ENCODE results near the gene TUBGCP2.
A peak's percentile ranks its signal among the peaks of the same experiment; 100 is the strongest.

Gene TUBGCP2

GRCh38 chr10:133308421-133309099 lies at the start of gene TUBGCP2, which contains the start of gene ZNF511:
Gene TUBGCP2 (minus strand): TSS chr10:133308872. CDS start chr10:133302941, 5,931 bp downstream.
Gene ZNF511 (plus strand): TSS chr10:133308914. CDS start chr10:133308944, 30 bp downstream.
- DNase-seq, result peak; percentile 90

DNA sequence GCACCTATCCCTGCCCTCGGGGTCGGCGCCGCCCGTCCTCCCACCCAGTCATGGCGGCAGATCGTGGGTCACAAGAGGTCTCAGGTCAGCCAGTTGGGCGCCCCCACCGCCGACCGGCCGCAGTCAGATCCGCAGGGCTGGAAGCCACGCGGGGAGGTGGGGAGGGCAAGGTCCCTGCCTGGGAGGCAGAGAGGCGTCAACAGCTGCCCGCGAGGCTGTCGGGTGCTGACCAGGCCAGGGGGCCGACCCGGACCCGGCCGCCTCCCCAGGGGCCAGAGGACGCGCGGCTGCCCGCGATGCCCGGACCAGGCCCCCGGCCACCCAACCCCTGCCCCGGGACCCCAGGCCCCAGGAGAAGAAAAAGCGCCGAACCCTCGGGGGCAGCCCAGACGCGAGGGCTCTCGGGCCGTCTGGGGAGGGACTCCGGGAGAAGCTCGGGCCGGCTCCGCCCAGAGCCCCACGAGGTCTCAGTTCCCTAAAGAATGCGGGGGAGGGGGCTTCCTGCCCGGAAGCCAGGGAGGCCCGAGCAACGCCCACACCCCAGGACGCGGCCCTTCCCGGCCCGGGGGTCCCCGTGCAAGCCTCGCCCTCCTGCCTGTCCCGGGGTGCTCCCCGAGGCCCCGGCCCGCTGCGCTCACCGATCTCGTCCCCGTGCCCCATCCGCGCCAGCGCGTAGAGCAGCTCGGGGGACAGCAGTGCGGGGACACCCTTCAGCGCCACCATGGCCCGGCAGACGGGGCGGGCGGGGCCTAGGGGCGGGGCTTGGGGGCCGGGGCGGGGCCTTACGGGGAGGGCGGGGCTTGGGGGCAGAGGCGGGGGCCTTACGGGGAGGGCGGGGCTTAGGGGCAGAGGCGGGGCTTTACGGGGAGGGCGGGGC lies 48.9 kb upstream of the TUBGCP2 start, which contains the start of gene FUOM:
TSS of gene FUOM (minus strand) at position 735 of the 877 bp plus-strand sequence. CDS start at position 723, 12 bp downstream.
- peak; percentile 83 for DNase-seq

- no peak for DNase-seq
Measured at GRCh38 chr10:133356549-133357284, 48.0 kb upstream of the TUBGCP2 start.

GRCh38 chr10:133355991-133356390 lies 47.3 kb upstream of the TUBGCP2 start:
- DNase-seq, result no peak

DNA sequence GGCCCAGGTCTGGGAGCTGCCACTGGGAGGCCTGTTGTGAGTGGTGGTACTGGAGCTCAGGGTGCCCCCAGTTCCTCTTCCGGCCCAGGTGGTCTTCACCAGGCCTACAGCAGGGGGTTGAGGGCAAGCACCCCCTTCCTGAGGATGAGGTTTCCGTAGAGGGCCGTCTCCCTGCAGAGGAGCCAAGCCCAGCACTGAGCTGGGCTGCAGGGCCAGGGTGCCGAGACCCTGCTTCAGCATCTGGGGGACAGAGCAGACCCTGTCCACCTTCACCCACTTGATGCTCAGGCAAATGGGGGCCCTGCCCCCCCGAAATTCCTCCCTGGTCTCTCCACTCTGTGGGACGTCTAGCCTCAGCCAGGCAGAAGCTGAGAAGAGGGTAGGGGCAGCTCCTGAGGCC lies 46.6 kb upstream of the TUBGCP2 start:
- DNase-seq, result no peak

DNA sequence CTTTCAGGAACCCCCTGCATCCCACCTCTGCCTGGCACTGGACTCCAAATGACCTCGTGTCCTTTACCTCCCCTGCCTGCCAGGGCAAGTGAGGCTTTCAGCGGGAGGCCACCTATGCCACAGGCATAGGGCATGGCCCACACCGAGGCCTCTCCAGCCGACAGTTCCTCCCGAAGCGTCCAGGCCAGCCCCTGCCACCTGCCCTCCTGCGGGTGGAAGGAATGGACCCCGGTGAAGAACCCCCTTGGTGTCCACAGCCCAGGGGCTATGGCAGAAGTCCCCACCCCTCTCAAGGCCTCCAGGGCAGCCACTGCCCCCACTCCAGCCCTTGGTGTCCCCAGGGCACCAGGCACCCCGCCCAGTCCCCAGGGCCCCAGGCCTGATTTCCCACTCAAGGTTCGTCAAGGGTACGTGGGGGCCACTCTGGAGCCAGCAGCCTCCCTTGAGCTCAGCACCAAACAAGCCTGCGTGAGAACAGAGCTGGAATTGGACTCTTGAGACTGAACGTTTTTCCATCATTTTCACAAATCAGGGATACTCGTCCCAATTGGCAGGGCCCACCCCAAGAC lies 46.1 kb upstream of the TUBGCP2 start:
- no peak for DNase-seq

- DNase-seq, result no peak
Measured at GRCh38 chr10:133353988-133354605, 45.4 kb upstream of the TUBGCP2 start.

DNA sequence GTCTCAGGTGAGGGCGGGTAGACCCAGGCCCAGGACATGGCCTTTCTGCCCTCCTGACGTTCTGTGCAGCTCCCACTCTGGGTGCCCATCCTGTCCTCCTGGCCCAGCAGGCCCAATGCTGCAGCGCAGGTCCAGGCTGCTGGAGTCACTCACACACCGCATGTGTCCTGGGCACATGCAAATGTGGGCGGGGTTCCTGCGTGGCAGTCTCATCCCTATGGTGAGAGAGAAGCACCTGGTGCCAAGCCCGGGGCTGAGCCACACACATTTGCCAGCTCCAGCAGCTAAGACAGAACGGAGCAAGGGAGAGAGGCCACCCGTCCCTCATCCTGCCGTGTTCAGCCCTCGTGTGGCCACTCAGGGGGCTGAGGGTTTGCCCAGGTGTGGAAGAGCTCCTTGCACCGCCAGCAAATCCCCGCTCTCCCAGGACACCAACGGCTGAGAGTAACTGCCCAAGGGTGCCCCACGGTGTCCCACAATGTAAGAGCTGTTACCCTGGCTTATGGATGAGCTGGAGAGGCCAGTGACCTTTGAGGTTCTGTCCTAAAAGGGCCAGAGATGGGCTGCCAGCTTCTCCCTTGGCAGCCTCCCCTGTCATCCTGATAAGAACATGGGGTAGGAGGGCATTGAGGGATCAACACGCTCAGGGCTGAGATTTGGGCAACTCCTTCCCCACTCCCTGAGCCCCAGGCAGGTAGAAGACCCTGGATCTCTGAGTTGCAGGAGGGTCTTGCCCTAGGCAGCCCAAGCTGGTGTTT lies 44.7 kb upstream of the TUBGCP2 start:
- no peak for DNase-seq

GRCh38 chr10:133351408-133352318 lies 43.0 kb upstream of the TUBGCP2 start:
- DNase-seq, result no peak

GRCh38 chr10:133350950-133351329 lies 42.3 kb upstream of the TUBGCP2 start:
- DNase-seq, result no peak

DNA sequence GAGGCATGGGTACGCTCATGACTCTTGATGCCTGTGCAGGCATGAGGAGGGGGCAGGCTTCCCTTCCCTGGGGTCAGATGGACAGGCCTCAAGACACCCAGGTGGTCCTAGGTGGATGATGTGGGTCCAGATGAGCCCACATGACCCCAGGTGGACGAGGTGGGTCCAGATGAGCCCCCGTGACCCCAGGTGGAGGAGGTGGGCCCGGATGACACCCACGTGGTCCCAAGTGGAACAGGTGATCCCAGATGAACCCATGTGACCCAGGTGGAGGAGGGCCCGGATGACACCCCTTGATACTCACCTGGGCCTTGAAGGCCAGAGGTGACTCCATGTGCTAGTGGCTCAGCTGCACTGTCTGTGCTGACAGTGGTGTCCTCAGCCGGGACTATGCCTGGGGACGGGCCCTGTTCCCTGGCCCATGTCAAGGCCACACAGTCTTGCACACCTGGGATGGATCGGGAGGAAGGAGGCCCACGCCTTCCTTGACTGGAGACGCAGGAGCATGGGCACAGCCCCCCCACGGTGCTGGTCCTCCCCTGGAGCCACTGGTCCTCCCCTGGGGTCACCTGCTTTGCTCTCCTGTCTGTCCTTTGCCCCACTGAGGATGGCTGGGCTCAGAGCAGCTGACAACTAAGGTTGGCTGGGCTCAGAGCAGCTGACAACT lies 41.7 kb upstream of the TUBGCP2 start:
- DNase-seq, result no peak

- no peak for DNase-seq
Measured at GRCh38 chr10:133349577-133350011, 40.9 kb upstream of the TUBGCP2 start.

DNA sequence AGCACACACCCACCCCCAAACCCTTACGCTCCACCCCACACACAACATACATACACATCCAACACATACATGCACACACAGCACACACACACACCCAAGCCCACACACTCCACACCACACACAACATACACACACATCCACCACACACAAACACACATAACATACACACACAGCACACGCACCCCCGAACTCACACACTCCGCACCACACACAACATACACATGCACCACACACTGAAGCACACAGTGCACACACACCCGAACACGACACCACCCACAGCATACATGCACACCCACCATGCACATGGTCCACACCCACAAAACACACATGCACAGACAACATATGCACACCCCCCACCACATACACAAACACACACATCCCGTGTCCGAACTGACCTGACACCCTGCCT lies 40.5 kb upstream of the TUBGCP2 start:
- no peak for DNase-seq

DNA sequence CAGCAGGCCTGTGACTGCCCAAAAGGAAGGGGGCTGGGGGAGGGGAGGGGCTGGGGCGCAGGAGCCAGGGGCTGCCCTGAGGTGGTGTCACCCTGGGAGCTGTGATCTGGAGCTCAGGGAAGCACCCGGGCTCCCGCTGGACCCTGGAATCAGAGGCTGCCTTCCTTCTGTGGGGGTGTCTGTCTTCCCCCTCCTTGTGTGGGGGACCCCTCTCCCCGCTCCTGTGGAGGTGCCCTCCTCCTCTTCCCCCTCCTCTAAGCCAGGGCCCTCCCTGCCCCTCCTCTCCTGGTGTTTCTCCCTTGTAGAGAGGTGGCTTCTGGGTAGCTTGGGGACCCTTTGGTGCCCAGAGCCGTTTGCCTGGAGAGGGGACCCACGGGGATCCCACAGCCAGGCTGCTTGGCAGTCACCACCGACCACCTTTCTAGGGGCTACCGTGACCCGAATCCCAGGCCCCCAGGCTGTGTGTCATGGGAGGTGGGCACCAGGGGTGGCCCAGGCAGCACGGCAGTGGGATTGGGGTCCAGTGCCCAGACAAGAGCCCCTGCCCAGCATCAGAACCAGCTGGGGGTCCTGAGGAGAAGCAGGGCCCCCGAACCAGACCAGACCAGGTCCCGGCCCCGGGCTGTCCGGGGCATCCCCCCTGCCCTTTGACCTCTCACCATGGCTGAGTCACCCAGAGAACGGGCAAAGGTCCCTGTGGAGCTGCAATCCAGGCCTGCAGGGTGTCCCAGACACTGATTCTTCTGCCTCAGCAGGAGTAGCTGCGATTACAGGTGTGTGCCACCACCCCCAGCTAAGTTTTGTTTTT lies 39.2 kb upstream of the TUBGCP2 start:
- no peak for DNase-seq

- no peak for DNase-seq
Measured at GRCh38 chr10:133346413-133346812, 37.7 kb upstream of the TUBGCP2 start.

- DNase-seq, result no peak
Measured at GRCh38 chr10:133344236-133344635, 35.6 kb upstream of the TUBGCP2 start.

DNA sequence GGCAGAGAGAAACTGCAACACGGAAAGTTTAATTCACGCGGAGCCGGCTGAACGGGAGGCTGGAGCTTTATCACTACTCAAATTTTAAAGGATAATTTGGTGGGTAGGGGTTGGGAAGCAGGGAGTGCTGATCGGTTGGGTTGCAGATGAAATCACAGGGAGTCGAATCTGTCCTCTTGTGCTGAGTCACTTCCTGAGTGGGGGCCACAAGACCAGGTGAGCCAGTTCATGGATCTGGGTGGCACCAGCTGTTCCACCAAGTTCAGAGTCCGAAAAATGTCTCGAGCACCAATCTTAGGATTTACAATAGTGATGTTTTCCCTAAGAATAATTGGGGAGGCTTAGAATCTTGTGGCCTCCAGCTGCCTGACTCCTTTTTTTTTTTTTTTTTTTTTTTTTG lies 34.9 kb upstream of the TUBGCP2 start:
- DNase-seq, result no peak

- no peak for DNase-seq
Measured at GRCh38 chr10:133342942-133343341, 34.3 kb upstream of the TUBGCP2 start.

DNA sequence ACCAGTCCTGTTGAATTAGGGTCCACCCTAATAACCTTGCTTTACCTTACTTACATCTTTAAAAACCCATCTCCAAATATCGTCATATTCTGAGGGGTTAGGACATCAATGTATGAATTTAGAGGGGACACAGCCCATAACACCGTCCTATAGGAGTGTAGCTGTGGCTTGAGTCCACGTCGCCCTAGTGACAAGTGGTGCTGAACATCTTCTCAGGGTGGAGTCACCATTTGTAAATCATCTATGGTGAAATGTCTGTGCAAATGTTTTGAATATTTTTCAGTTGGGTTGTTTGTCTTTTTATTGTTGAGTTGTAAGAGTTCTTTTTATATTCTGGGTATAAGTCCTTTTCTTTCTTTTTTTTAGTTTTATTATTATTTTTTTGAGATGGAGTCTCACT lies 33.3 kb upstream of the TUBGCP2 start:
- no peak for DNase-seq

Measured in hematopoietic multipotent progenitor cell treated with erythropoietin and hydrocortisone succinate and interleukin-3 and kit ligand, for 4 days (in vitro differentiated cells).